HCT116 (cell line): Measurements from ENCODE around the gene ZSCAN26. TPM values are rescaled to one million over a fixed set of nuclear protein-coding genes. Genes with fewer than 3 reads are reported as not detected.
A peak's percentile ranks its signal among the peaks of the same experiment; 100 is the strongest.

Experiments used
- ATAC-seq: fragments of 200-7000 bp; cut with Tn5 transposase; 2 replicates; pipeline ENCODE4 v1.9.1; 2020; ENCODE audit warnings: mild to moderate bottlenecking, moderate library complexity
- BruUV-seq: library from RNA; stranded (reverse); fragments of 400-500 nt; replicated peaks from 2 replicates; lab custom pipeline; 2021; lab: Mats Ljungman, UMichigan
- CTCF ChIA-PET: fragments of 300-600 bp; sonication (Branson Sonifier 250); formaldehyde crosslinking; loops from one replicate; lab custom pipeline; 2021; ENCODE audit warnings: antibody characterized with exemption; lab: Charles Lee
- POLR2A ChIA-PET: fragments of 300-600, 350-600 bp; sonication (Branson Sonifier 250); formaldehyde crosslinking; loops from one replicate; lab custom pipeline; 2021; ENCODE audit warnings: antibody characterized with exemption; lab: Charles Lee
- RAD21 ChIA-PET, 2 experiments: fragments of 300-600 bp; sonication (Branson Sonifier 250); formaldehyde crosslinking; loops; one replicate each; lab custom pipeline; 2023; ENCODE audit warnings: low total read pairs in 2 of 2; ENCODE audit not compliant: uncharacterized antibody in 2 of 2, unreplicated experiment in 2 of 2, low non-redundant PET in 1 of 2; lab: Charles Lee
- DNase-seq: peaks from one replicate; pipeline ENCODE4 v3.0.0-alpha.2; 2010; ENCODE audit warnings: low read depth, low spot score
- H2AFZ ChIP-seq: fragments of 200-600 bp; shearing (Covaris generic), sonication (generic); 2 replicates; pipeline ENCODE4 v1.6.1; 2017; ENCODE audit warnings: low read depth, mixed run types, mixed read lengths, antibody characterized with exemption, low read length; ENCODE audit not compliant: poor library complexity, severe bottlenecking
- H3K27ac ChIP-seq: 2 replicates; pipeline ENCODE4 v1.5.1; 2012; ENCODE audit warnings: low read depth, low read length
- H3K27me3 ChIP-seq: fragments of 200-600 bp; sonication (generic); 2 replicates; pipeline ENCODE4 v1.6.1; 2016; ENCODE audit warnings: mixed run types, low read length, mixed read lengths; ENCODE audit not compliant: insufficient read depth
- H3K36me3 ChIP-seq, 2 experiments: fragments of 200-500 bp in 1 of 2; fragments of 200-600 bp in 1 of 2; sonication (Bioruptor generic) in 1 of 2; sonication (generic) in 1 of 2; 2 replicates each; pipeline versions ENCODE4 v1.5.1 to v1.6.1; 2014 to 2016; ENCODE audit warnings: low read length in 2 of 2, inconsistent platforms in 1 of 2, mixed read lengths in 1 of 2, mixed run types in 1 of 2; ENCODE audit not compliant: insufficient read depth in 2 of 2, control insufficient read depth in 1 of 2
- H3K4me1 ChIP-seq, 2 experiments: fragments of 200-600 bp in 1 of 2; sonication (generic) in 1 of 2; 2 replicates each; pipeline versions ENCODE4 v1.5.1 to v1.6.1; 2012 to 2017; ENCODE audit warnings: low read length in 2 of 2, inconsistent platforms in 1 of 2, mild to moderate bottlenecking in 1 of 2, mixed read lengths in 1 of 2, mixed run types in 1 of 2, moderate library complexity in 1 of 2; ENCODE audit not compliant: insufficient read depth in 2 of 2, control insufficient read depth in 1 of 2
- H3K4me2 ChIP-seq: fragments of 200-600 bp; sonication (generic); 2 replicates; pipeline ENCODE4 v1.6.1; 2017; ENCODE audit warnings: mixed run types, low read length, mixed read lengths
- H3K4me3 ChIP-seq, 2 experiments: fragments of 200-600 bp in 1 of 2; sonication (generic) in 1 of 2; replicated peaks in 1 of 2; 2 replicates each; pipeline ENCODE4 v1.5.1; 2011 to 2016; ENCODE audit warnings: low read length in 2 of 2, control low read depth in 1 of 2, low read depth in 1 of 2, mild to moderate bottlenecking in 1 of 2, mixed read lengths in 1 of 2, mixed run types in 1 of 2
- H3K79me2 ChIP-seq: fragments of 200-600 bp; sonication (generic); 2 replicates; pipeline ENCODE4 v1.6.1; 2017; ENCODE audit warnings: mild to moderate bottlenecking, mixed run types, low read length, moderate library complexity, mixed read lengths; ENCODE audit not compliant: insufficient read depth
- H3K9ac ChIP-seq: fragments of 200-600 bp; sonication (generic); 2 replicates; pipeline ENCODE4 v1.6.1; 2016; ENCODE audit warnings: low read length, mixed read lengths
- H3K9me2 ChIP-seq: fragments of 200-600 bp; sonication (generic), shearing (Covaris generic); 2 replicates; pipeline ENCODE4 v1.6.1; 2017; ENCODE audit warnings: mixed run types, mild to moderate bottlenecking, moderate library complexity; ENCODE audit not compliant: insufficient read depth
- H3K9me3 ChIP-seq, 2 experiments: fragments of 200-500 bp in 1 of 2; fragments of 200-600 bp in 1 of 2; sonication (Bioruptor generic) in 1 of 2; sonication (generic) in 1 of 2; 2 replicates each; pipeline ENCODE4 v1.6.1; 2014 to 2017; ENCODE audit warnings: low read length in 2 of 2, mixed read lengths in 2 of 2, inconsistent platforms in 1 of 2, low read depth in 1 of 2, mild to moderate bottlenecking in 1 of 2, mixed run types in 1 of 2, moderate library complexity in 1 of 2; ENCODE audit not compliant: control insufficient read depth in 1 of 2, insufficient read depth in 1 of 2
- H4K20me1 ChIP-seq: fragments of 200-600 bp; sonication (generic), shearing (Covaris generic); 2 replicates; pipeline ENCODE4 v1.6.1; 2017; ENCODE audit warnings: mixed run types, mild to moderate bottlenecking, moderate library complexity; ENCODE audit not compliant: insufficient read depth
- ATF3 ChIP-seq: IDR thresholded peaks from 2 replicates; pipeline ENCODE4 v1.6.1; 2012
- CBX3 ChIP-seq: IDR thresholded peaks from 2 replicates; pipeline ENCODE4 v1.6.1; 2012; ENCODE audit warnings: low read depth
- CEBPB ChIP-seq: IDR thresholded peaks from 2 replicates; pipeline ENCODE4 v1.6.1; 2012; ENCODE audit warnings: low read depth
- CTCF ChIP-seq, 3 experiments: fragments of 200-600 bp in 1 of 3; sonication (generic) in 1 of 3; IDR thresholded peaks in 2 of 3; conservative IDR thresholded peaks in 1 of 3; 2 replicates each; pipeline ENCODE4 v1.5.1; 2012 to 2017; ENCODE audit warnings: low read depth in 2 of 3, low read length in 2 of 3, antibody characterized with exemption in 1 of 3, borderline replicate concordance in 1 of 3, control low read depth in 1 of 3, mild to moderate bottlenecking in 1 of 3, mixed read lengths in 1 of 3, mixed run types in 1 of 3, moderate library complexity in 1 of 3; ENCODE audit not compliant: insufficient read depth in 1 of 3
- EGR1 ChIP-seq: IDR thresholded peaks from 2 replicates; pipeline ENCODE4 v1.6.1; 2012; ENCODE audit warnings: low read depth
- ELF1 ChIP-seq: IDR thresholded peaks from 2 replicates; pipeline ENCODE4 v1.6.1; 2012; ENCODE audit warnings: low read depth, borderline replicate concordance
- FOSL1 ChIP-seq: IDR thresholded peaks from 2 replicates; pipeline ENCODE4 v1.6.1; 2012; ENCODE audit warnings: low read depth
- JUND ChIP-seq: IDR thresholded peaks from 2 replicates; pipeline ENCODE4 v1.6.1; 2012
- MAX ChIP-seq: IDR thresholded peaks from 2 replicates; pipeline ENCODE4 v1.6.1; 2012
- RAD21 ChIP-seq: IDR thresholded peaks from 2 replicates; pipeline ENCODE4 v1.6.1; 2012; ENCODE audit warnings: low read depth, mild to moderate bottlenecking
- REST ChIP-seq: IDR thresholded peaks from 2 replicates; pipeline ENCODE4 v1.6.1; 2012; ENCODE audit warnings: low read depth
- SIN3A ChIP-seq: IDR thresholded peaks from 2 replicates; pipeline ENCODE4 v1.6.1; 2012; ENCODE audit warnings: low read depth
- SP1 ChIP-seq: IDR thresholded peaks from 2 replicates; pipeline ENCODE4 v1.6.1; 2012; ENCODE audit warnings: low read depth
- TCF7L2 ChIP-seq: IDR thresholded peaks from 2 replicates; pipeline ENCODE4 v1.7.0; 2011; ENCODE audit warnings: borderline replicate concordance, inconsistent platforms; ENCODE audit not compliant: insufficient read depth, insufficient read length; ENCODE audit errors: extremely low read depth
- intact Hi-C: fragments of 100-400 bp; cut with micrococcal nuclease; formaldehyde crosslinking; loops from 2 replicates; pipeline ENCODE4 v1.10.0; 2022
- total RNA-seq: library from RNA; stranded (reverse); gene quantifications from one replicate; pipeline ENCODE4 v1.2.1, GENCODE V29; 2021; ENCODE audit not compliant: unreplicated experiment

ZSCAN26 gene
- total RNA-seq, 1 experiment from 2014 or later, result 10.3 TPM

GRCh38 chr6:28225056-28225834 is 41.7 kb upstream of the ZSCAN26 start, which contains the start of gene ZSCAN9 (continued):
- TF ChIP-seq REST (no peak), CTCF (IDR thresholded peaks at IDR 0.05 in 2 of 3, conservative IDR thresholded peaks at IDR 0.05 in 1 of 3; ENCODE audit: borderline replicate concordance in 1 of 3, insufficient read depth in 1 of 3, low read depth in 2 of 3, low read length in 2 of 3) (no peak), ATF3 (no peak), SP1 (peak; percentile 64), EGR1 (peak; percentile 61), SIN3A (peak; percentile 85), CEBPB (no peak)

GRCh38 chr6:28226460-28226859 is 40.5 kb upstream of the ZSCAN26 start:
- Histone ChIP-seq H3K9ac (no peak overlapping the region), H3K27me3 (no peaks in the 10 kb centered on the region), H3K4me1 (peaks cover 10 to 19% of the 10 kb centered on the region in 2 experiments), H3K36me3 (peaks cover 25 to 31% of the 10 kb centered on the region in 2 experiments), H4K20me1 (no peaks in the 10 kb centered on the region), H3K4me3 (peak overlapping the region in 1 of 2 experiments; percentile 83; a peak in 2 of 4 replicates), H2AFZ (no peak overlapping the region), H3K4me2 (peak overlapping the region; percentile 92), H3K79me2 (peaks cover 19% of the 10 kb centered on the region), H3K27ac (no peak overlapping the region), H3K9me3 (no peaks in the 10 kb centered on the region), H3K9me2 (no peaks in the 10 kb centered on the region; the same call in 1 of the 2 replicates)
- DNase-seq (no peak), ATAC-seq (no peak)
- POLR2A ChIA-PET, result no interaction called here
- intact Hi-C loops, result loop anchor here (5.0 kb wide), 1 partner anchor 126 kb away; no protein-coding TSS in a partner anchor
- BruUV-seq, result no TSS peak
- CTCF ChIA-PET, result no interaction called here
- RAD21 ChIA-PET, result no interaction called here
- TF ChIP-seq JUND (no peak), ATF3 (no peak), MAX (no peak), SIN3A (no peak), TCF7L2 (no peak), REST (no peak), FOSL1 (no peak), CBX3 (no peak), ELF1 (no peak), RAD21 (no peak)
